ENCODE measurements around the gene TP63.

The TP63 gene

GRCh38 chr3:189786479-189787064, 155.4 kb downstream of the TP63 start:
- DNase-seq, result no peak

- no peak for DNase-seq
Measured at GRCh38 chr3:189787191-189787590, 156.0 kb downstream of the TP63 start.

GRCh38 chr3:189787632-189788031, 156.4 kb downstream of the TP63 start:
- no peak for DNase-seq

GRCh38 chr3:189789432-189789831, 158.2 kb downstream of the TP63 start:
- DNase-seq, result no peak

GRCh38 chr3:189790658-189791057, 159.5 kb downstream of the TP63 start:
- DNase-seq, result no peak

GRCh38 chr3:189792046-189792929, 161.1 kb downstream of the TP63 start:
- DNase-seq, result no peak

GRCh38 chr3:189794518-189794917, 163.3 kb downstream of the TP63 start:
- DNase-seq, result no peak

- no peak for DNase-seq
Measured at GRCh38 chr3:189797103-189797750, 166.0 kb downstream of the TP63 start.

GRCh38 chr3:189799366-189799765, 168.2 kb downstream of the TP63 start:
- DNase-seq, result no peak

GRCh38 chr3:189800436-189800835, 169.2 kb downstream of the TP63 start:
- no peak for DNase-seq

- DNase-seq, result no peak
Measured at GRCh38 chr3:189803254-189803653, 172.1 kb downstream of the TP63 start.

- no peak for DNase-seq
Measured at GRCh38 chr3:189805375-189806067, 174.3 kb downstream of the TP63 start.

GRCh38 chr3:189806171-189806951, 175.2 kb downstream of the TP63 start:
- DNase-seq, result no peak

- DNase-seq, result no peak
Measured at GRCh38 chr3:189808246-189809007, 177.2 kb downstream of the TP63 start.

- no peak for DNase-seq
Measured at GRCh38 chr3:189809583-189809982, 178.4 kb downstream of the TP63 start.

GRCh38 chr3:189812806-189813465, 181.7 kb downstream of the TP63 start:
- no peak for DNase-seq

- no peak for DNase-seq
Measured at GRCh38 chr3:189813647-189814240, 182.6 kb downstream of the TP63 start.

- no peak for DNase-seq
Measured at GRCh38 chr3:189820365-189820720, 189.2 kb downstream of the TP63 start.

GRCh38 chr3:189821262-189821661, 190.1 kb downstream of the TP63 start:
- no peak for DNase-seq

GRCh38 chr3:189822726-189823125, 191.5 kb downstream of the TP63 start:
- no peak for DNase-seq
